D721Med (cell line): ENCODE results near the gene PPFIBP2.
"Not testable (repeated sequence)": the region's sequence is repeated elsewhere in the genome, so short reads cannot be mapped to it uniquely, and the experiment has no call there.

Experiments used
- DNase-seq: peaks from one replicate; pipeline ENCODE4 v3.0.0; 2011; ENCODE audit warnings: low spot score; ENCODE audit not compliant: insufficient read length
- FAIRE-seq: peaks from 2 replicates; lab custom pipeline; 2011; peaks lifted over from hg19 to GRCh38; lab: Jason Lieb, UNC
- TF ChIP-seq, protein P1 (sequence below): IDR thresholded peaks from 2 replicates; pipeline ENCODE4 v1.5.1; 2012; ENCODE audit warnings: mild to moderate bottlenecking, control low read depth; ENCODE audit not compliant: insufficient read depth; ENCODE audit errors: missing control alignments

The PPFIBP2 gene

GRCh38 chr11:7508087-7508486 is 5.7 kb upstream of the PPFIBP2 start:
- FAIRE-seq, result no peak
- DNase-seq, result no peak
- TF ChIP-seq, protein P1, sequence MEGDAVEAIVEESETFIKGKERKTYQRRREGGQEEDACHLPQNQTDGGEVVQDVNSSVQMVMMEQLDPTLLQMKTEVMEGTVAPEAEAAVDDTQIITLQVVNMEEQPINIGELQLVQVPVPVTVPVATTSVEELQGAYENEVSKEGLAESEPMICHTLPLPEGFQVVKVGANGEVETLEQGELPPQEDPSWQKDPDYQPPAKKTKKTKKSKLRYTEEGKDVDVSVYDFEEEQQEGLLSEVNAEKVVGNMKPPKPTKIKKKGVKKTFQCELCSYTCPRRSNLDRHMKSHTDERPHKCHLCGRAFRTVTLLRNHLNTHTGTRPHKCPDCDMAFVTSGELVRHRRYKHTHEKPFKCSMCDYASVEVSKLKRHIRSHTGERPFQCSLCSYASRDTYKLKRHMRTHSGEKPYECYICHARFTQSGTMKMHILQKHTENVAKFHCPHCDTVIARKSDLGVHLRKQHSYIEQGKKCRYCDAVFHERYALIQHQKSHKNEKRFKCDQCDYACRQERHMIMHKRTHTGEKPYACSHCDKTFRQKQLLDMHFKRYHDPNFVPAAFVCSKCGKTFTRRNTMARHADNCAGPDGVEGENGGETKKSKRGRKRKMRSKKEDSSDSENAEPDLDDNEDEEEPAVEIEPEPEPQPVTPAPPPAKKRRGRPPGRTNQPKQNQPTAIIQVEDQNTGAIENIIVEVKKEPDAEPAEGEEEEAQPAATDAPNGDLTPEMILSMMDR, result no peak

GRCh38 chr11:7509966-7510365 is 3.8 kb upstream of the PPFIBP2 start:
- TF ChIP-seq, protein P1, result no peak
- DNase-seq (no peak), FAIRE-seq (no peak)

DNA sequence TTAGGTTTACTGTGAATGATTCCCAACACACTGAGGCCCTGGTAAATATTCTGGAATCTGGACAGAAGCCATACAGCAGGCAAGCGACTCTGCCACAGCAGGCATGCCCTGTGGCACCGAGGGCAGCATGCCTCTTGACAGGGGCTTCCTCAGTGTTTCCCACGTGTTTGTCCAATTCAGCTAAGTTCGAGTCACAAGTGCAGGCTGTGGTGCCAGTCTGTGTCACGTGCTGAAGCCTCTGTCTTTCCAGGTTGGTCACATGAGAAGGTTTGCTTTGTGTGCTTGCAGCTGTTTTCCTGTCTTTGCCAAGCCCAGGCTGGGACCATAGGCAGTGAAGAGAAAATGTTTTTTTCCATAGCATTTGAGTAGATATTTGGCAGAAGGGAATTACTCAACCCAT is 2.4 kb upstream of the PPFIBP2 start:
- TF ChIP-seq, protein P1, result no peak
- FAIRE-seq, result no peak
- no peak for DNase-seq

- DNase-seq (no peak), FAIRE-seq (no peak)
- TF ChIP-seq, protein P1, result no peak
Measured at GRCh38 chr11:7512525-7513233, 1.1 kb upstream of the PPFIBP2 start.

- DNase-seq (no peak), FAIRE-seq (no peak)
- TF ChIP-seq, protein P1, result no peak
Measured at GRCh38 chr11:7514099-7514591, 346 bp downstream of the PPFIBP2 start.

GRCh38 chr11:7515447-7515886 is 1.7 kb downstream of the PPFIBP2 start:
- no peak for FAIRE-seq
- no peak for DNase-seq
- TF ChIP-seq, protein P1, result no peak

- TF ChIP-seq, protein P1, result no peak
- no peak for FAIRE-seq
- DNase-seq, result no peak
Measured at GRCh38 chr11:7516475-7516874, 2.7 kb downstream of the PPFIBP2 start.

- DNase-seq, result not testable (repeated sequence)
Measured at GRCh38 chr11:7517743-7518142, 3.9 kb downstream of the PPFIBP2 start.

More at GRCh38 chr11:7517743-7518142, 3.9 kb downstream of the PPFIBP2 start:
- FAIRE-seq, result not testable (repeated sequence)
